EL (cell line): ENCODE data around the gene QPRT.
"Not testable (repeated sequence)": the region's sequence is repeated elsewhere in the genome, so short reads cannot be mapped to it uniquely, and the experiment has no call there.

ENCODE experiments used
- DNase-seq: peaks from one replicate; pipeline ENCODE4 v3.0.0-alpha.2; 2016

The QPRT gene

GRCh38 chr16:29721167-29721879 lies 42.3 kb downstream of the QPRT start:
- DNase-seq, result peak; percentile 66

- no peak for DNase-seq
These were observed 47.9 kb downstream of the QPRT start for GRCh38 chr16:29726845-29727377.

- DNase-seq, result no peak
These were observed 48.5 kb downstream of the QPRT start for GRCh38 chr16:29727452-29727851.

GRCh38 chr16:29729116-29729521 lies 50.1 kb downstream of the QPRT start:
- DNase-seq, result peak; percentile 69

- no peak for DNase-seq
These were observed 51.7 kb downstream of the QPRT start for GRCh38 chr16:29730649-29731048.

- not testable (repeated sequence) for DNase-seq
These were observed 53.0 kb downstream of the QPRT start for GRCh38 chr16:29731768-29732601.

- peak; percentile 5 for DNase-seq
These were observed 55.8 kb downstream of the QPRT start for GRCh38 chr16:29734786-29735185.

GRCh38 chr16:29736112-29736511 lies 57.1 kb downstream of the QPRT start:
- DNase-seq, result no peak

- no peak for DNase-seq
These were observed 57.8 kb downstream of the QPRT start for GRCh38 chr16:29736764-29737163.

GRCh38 chr16:29737713-29738112 lies 58.7 kb downstream of the QPRT start:
- DNase-seq, result no peak

GRCh38 chr16:29738514-29738913 lies 59.5 kb downstream of the QPRT start:
- no peak for DNase-seq

- not testable (repeated sequence) for DNase-seq
These were observed 61.1 kb downstream of the QPRT start for GRCh38 chr16:29739927-29740629.

- DNase-seq, result not testable (repeated sequence)
These were observed 61.6 kb downstream of the QPRT start for GRCh38 chr16:29740630-29741015.

GRCh38 chr16:29742683-29743275 lies 63.8 kb downstream of the QPRT start:
- no peak for DNase-seq

- no peak for DNase-seq
These were observed 64.5 kb downstream of the QPRT start for GRCh38 chr16:29743475-29743826.

- no peak for DNase-seq
These were observed 65.0 kb downstream of the QPRT start for GRCh38 chr16:29743827-29744531.

- no peak for DNase-seq
These were observed 65.6 kb downstream of the QPRT start for GRCh38 chr16:29744541-29745101.

- DNase-seq, result no peak
These were observed 66.3 kb downstream of the QPRT start for GRCh38 chr16:29745121-29745852.

- no peak for DNase-seq
These were observed 66.9 kb downstream of the QPRT start, which contains the start of gene C16orf54 for GRCh38 chr16:29745853-29746345. Gene C16orf54, minus strand, starts transcription at chr16:29745990. Its CDS starts 1,039 bp downstream, at chr16:29744951.

GRCh38 chr16:29746518-29746917 lies 67.5 kb downstream of the QPRT start:
- not testable (repeated sequence) for DNase-seq
